Muscle of leg (tissue), 11 donors: ENCODE results near the gene CCT5. TPM values are rescaled to one million over a fixed set of nuclear protein-coding genes. Genes with fewer than 3 reads are reported as not detected.
A peak's percentile ranks its signal among the peaks of the same experiment; 100 is the strongest.
"Not testable (repeated sequence)": the region's sequence is repeated elsewhere in the genome, so short reads cannot be mapped to it uniquely, and the experiment has no call there.

Experiments used
- DNase-seq: peaks from one replicate; pipeline ENCODE4 v3.0.0; 2013
- H3K27ac ChIP-seq: one replicate; pipeline ENCODE4 v1.5.1; 2013; ENCODE audit warnings: mild to moderate bottlenecking, low read length, control low read depth
- H3K27me3 ChIP-seq: one replicate; pipeline ENCODE4 v1.6.1; 2013; ENCODE audit warnings: low read length; ENCODE audit not compliant: control insufficient read depth, insufficient read depth
- H3K36me3 ChIP-seq: one replicate; pipeline ENCODE4 v1.6.1; 2013; ENCODE audit warnings: low read length; ENCODE audit not compliant: control insufficient read depth, insufficient read depth
- H3K4me1 ChIP-seq: one replicate; pipeline ENCODE4 v1.6.1; 2013; ENCODE audit warnings: low read length; ENCODE audit not compliant: control insufficient read depth, insufficient read depth
- H3K4me3 ChIP-seq: one replicate; pipeline ENCODE4 v1.5.1; 2013; ENCODE audit warnings: low read length, control low read depth
- H3K9me3 ChIP-seq: replicated peaks from 2 replicates; pipeline ENCODE4 v1.6.1; 2013; ENCODE audit warnings: low read depth, low read length; ENCODE audit not compliant: control insufficient read depth
- WGBS: methylation state at CpG from one replicate; pipeline ENCODE4 v1.1.5; 2013; ENCODE audit warnings: missing lambda C conversion rate; ENCODE audit not compliant: insufficient coverage; 5-methylcytosine and 5-hydroxymethylcytosine counted together
- polyA plus RNA-seq, 8 donors: library from polyadenylated mRNA; unstranded; fragments of 120-200 nt; gene quantifications; one replicate each; pipeline versions ENCODE4 v1.2.1 to v1.2.3, GENCODE V29; 2013; ENCODE audit warnings: inconsistent platforms in 1 of 8, low replicate concordance in 1 of 8; ENCODE audit not compliant: insufficient read length in 8 of 8, insufficient read depth in 1 of 8
- total RNA-seq: library from RNA; stranded (reverse); fragments of 120-200 nt; gene quantifications from one replicate; pipeline ENCODE4 v1.2.4, GENCODE V29; 2013

Gene CCT5
- total and polyA plus RNA-seq, 9 donors: 153 to 223 (median 177) TPM

DNA sequence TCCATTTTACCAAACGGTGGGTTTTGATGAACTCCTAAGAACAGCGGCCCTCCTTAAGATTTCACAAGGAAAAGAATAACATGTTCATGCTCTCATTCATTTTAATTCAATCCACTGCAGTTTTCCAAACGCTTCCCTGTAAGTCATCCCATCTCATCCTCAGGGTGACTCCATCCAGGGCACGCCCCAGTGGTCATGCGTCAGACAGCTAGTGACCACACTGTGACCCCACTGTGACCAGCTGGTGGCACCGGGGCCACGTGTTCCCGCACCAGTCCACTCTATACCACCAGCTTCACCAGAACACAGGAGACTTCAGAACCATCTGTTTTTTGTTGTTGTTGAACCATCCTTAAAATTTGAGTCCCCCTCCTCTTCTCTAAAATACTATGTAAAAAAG lies 14.7 kb upstream of the CCT5 start:
- 80% methylated on average over 7 of the region's 8 CpGs for WGBS
- DNase-seq: no peak
- Histone ChIP-seq H3K27me3 (no peaks in the 10 kb centered on the region), H3K4me1 (no peaks in the 10 kb centered on the region), H3K27ac (no peak overlapping the region), H3K9me3 (no peaks in the 10 kb centered on the region), H3K36me3 (peaks cover 25% of the 10 kb centered on the region), H3K4me3 (no peak overlapping the region)

GRCh38 chr5:10243660-10244240 lies 6.3 kb upstream of the CCT5 start:
- Histone ChIP-seq H3K36me3 (peaks cover 7% of the 10 kb centered on the region), H3K4me1 (peaks cover 5% of the 10 kb centered on the region), H3K9me3 (no peaks in the 10 kb centered on the region), H3K27ac (no peak overlapping the region), H3K4me3 (no peak overlapping the region), H3K27me3 (no peaks in the 10 kb centered on the region)
- WGBS: no CpG with 5 or more reads among the region's 1 CpG
- no peak for DNase-seq

GRCh38 chr5:10244342-10244944 lies 5.6 kb upstream of the CCT5 start:
- WGBS: 89% methylated on average over 7 of the region's 10 CpGs
- no peaks in the 10 kb centered on the region for H3K27me3 ChIP-seq
- H3K9me3 ChIP-seq: no peaks in the 10 kb centered on the region
- DNase-seq: no peak
- peaks cover 7% of the 10 kb centered on the region for H3K4me1 ChIP-seq
- H3K4me3 ChIP-seq: no peak overlapping the region
- H3K36me3 ChIP-seq: peaks cover 4% of the 10 kb centered on the region
- H3K27ac ChIP-seq: no peak overlapping the region

DNA sequence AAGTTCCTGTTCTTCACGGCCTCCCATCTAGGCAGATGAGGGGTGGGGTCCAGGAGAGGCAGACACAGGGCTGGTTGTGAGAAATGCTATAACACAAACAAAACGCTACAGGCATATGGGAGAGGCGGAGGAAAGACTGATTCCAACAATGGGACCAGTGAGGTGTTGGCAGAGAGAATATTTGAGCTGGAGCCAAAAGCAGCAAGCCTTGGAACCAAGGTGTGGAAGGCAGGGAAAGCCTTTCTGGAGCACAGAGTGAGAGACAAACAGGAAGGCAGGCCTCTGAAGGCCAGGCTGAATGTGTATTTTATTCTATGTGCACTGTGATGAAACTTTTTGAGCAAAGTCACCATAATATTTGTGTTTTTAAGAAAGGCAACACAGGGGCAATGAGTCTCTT lies 3.3 kb upstream of the CCT5 start:
- peaks cover 16% of the 10 kb centered on the region for H3K4me1 ChIP-seq
- no peaks in the 10 kb centered on the region for H3K9me3 ChIP-seq
- H3K36me3 ChIP-seq: peaks cover under 1% of the 10 kb centered on the region
- DNase-seq: no peak
- no peak overlapping the region for H3K27ac ChIP-seq
- H3K4me3 ChIP-seq: no peak overlapping the region
- WGBS: 95% methylated on average over 2 of the region's 3 CpGs
- H3K27me3 ChIP-seq: no peaks in the 10 kb centered on the region

GRCh38 chr5:10247217-10247616 lies 2.9 kb upstream of the CCT5 start:
- not testable (repeated sequence) for H3K27ac ChIP-seq, H3K9me3 ChIP-seq, DNase-seq, H3K4me3 ChIP-seq, H3K36me3 ChIP-seq, H3K27me3 ChIP-seq
- WGBS: 94% methylated on average over 4 of the region's 4 CpGs
- peaks cover 20% of the 10 kb centered on the region for H3K4me1 ChIP-seq

DNA sequence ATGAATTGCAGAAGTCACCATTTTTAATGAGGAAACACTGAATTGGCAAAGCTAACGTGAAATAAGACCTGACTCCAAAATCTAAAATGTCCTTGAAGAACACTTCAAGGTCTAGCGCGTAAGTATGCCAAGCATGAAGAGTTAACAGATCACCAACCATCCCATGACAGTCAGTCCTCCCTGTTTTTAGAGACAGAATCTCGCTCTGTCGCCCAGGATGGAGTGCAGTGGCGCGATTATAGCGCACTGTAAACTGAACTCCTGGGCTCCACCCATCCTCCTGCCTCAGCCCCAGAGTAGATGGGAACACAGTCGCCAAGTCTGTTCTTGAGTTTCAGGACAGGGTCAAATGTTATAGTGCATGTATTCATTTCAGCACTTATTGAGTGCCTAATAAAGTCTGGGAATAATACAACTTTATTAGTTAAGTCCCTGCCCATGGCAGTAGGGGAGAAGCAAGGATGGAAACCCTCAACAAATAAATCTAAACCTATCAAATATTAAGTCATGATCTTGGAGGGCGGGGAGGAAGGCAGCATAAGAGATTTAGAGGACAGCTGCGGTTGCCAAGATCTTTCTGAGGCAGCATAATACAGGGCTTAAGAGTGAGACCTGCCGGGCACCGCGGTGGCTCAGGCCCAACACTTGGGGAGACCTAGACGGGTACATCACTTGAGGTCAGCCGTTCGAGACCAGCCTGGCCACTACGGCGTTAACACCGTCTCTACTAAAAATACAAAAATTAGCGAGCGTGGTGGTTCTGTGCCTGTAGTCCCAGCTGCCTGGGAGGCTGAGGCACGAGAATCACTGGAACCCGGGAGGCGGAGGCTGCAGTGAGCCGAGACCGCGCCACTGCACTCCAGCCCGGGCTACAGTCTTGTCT lies 1.5 kb upstream of the CCT5 start:
- Histone ChIP-seq H3K4me1 (peaks cover 20% of the 10 kb centered on the region), H3K4me3 (peak overlapping the region; percentile 97), H3K36me3 (peaks cover 4% of the 10 kb centered on the region), H3K27me3 (no peaks in the 10 kb centered on the region), H3K9me3 (no peaks in the 10 kb centered on the region), H3K27ac (peak overlapping the region; percentile 95)
- WGBS: 55% methylated on average over 27 of the region's 29 CpGs
- DNase-seq: peak; percentile 29

DNA sequence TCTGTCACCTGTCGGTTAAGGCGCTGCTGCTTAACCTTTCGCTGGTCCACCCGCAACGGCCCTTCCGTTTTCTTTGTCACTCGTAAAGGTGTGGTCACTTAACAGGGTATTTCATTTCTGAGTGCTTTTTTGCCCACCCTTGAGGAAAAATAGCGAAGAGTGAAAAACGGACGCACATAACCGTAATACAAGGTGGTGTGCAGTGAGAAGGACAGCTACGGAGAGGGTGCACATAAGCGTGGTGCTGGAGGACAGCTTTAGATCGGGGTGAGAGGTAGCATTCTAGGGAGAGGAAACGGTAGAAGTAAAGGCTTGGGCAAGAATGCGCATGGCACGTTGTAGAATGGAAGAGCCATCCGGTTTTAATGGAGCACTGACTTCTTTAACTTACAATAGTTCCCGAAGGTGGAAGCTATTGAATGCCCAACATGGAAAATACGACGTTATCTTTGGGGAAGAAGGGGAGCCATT lies 761 bp downstream of the CCT5 start:
- Histone ChIP-seq H3K27ac (no peak overlapping the region), H3K4me3 (peak overlapping the region; percentile 97), H3K9me3 (no peaks in the 10 kb centered on the region), H3K36me3 (peaks cover 12% of the 10 kb centered on the region), H3K4me1 (peaks cover 20% of the 10 kb centered on the region), H3K27me3 (no peaks in the 10 kb centered on the region)
- DNase-seq: peak; percentile 25
- 1% methylated on average over 20 of the region's 21 CpGs for WGBS

DNA sequence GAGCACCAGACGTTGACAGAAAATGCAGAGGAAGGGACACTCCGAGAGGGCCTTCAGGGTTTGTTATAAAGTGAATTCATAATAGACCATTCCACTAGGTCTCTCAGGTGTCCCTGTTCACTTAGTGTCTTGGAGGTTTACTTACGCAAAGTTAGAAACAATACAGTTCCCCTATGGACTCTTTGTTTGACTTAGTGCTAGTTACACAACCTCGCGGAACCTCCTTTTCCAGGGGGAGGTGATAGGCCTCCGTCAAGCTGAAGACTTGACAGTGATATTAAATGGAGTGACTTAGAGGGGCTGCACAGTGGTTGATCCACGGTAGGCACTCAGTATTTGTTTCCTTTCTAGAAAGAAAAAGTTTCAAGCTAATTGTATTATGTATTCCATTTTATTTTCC lies 1.3 kb downstream of the CCT5 start:
- no peaks in the 10 kb centered on the region for H3K9me3 ChIP-seq
- peak overlapping the region; percentile 97 for H3K4me3 ChIP-seq
- H3K4me1 ChIP-seq: peaks cover 20% of the 10 kb centered on the region
- no peak for DNase-seq
- no peaks in the 10 kb centered on the region for H3K27me3 ChIP-seq
- H3K27ac ChIP-seq: no peak overlapping the region
- H3K36me3 ChIP-seq: peaks cover 17% of the 10 kb centered on the region
- WGBS: 20% methylated on average over 1 of the region's 7 CpGs

DNA sequence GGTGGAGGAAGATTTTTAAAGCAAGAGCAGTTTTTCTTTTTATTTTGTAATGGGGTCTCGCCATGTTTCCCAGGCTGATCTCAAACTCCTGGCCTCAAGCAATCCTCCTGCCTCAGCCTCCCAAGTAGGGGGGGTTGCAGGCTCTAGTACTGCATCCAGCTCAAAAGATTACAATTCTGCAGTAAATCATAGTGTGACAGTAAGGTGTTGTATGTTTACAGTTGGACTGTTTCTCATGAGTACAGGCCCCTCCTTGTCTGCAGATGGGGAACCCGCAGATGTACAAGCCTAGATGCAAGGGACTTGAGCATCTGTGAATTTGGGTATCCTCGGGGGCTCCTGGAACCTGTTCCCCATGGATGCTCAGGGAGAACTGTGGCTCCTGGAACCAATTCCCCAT lies 3.3 kb downstream of the CCT5 start:
- H3K4me3 ChIP-seq: no peak overlapping the region
- H3K36me3 ChIP-seq: peaks cover 29% of the 10 kb centered on the region
- H3K27me3 ChIP-seq: no peaks in the 10 kb centered on the region
- DNase-seq: no peak
- H3K27ac ChIP-seq: no peak overlapping the region
- peaks cover 19% of the 10 kb centered on the region for H3K4me1 ChIP-seq
- 88% methylated on average over 2 of the region's 3 CpGs for WGBS
- no peaks in the 10 kb centered on the region for H3K9me3 ChIP-seq

DNA sequence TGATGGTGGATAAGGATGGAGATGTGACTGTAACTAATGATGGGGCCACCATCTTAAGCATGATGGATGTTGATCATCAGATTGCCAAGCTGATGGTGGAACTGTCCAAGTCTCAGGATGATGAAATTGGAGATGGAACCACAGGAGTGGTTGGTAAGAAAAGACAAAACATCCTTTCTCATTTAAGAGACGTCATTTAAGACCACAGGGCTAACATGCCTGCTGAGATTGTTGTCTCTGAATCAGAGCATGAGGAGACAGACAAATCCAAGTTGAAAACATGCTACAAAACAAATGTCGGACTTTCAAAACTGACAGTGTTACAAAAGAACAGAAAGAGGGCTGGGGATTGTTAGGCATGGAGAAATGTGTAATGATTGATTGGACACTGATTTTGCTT lies 4.6 kb downstream of the CCT5 start:
- WGBS: 0% methylated on average over 1 of the region's 2 CpGs
- Histone ChIP-seq H3K36me3 (peaks cover 42% of the 10 kb centered on the region), H3K9me3 (no peaks in the 10 kb centered on the region), H3K4me3 (no peak overlapping the region), H3K27me3 (no peaks in the 10 kb centered on the region), H3K27ac (no peak overlapping the region), H3K4me1 (peaks cover 12% of the 10 kb centered on the region)
- no peak for DNase-seq
